Measurements from ENCODE around the gene PRAC2. TPM values are rescaled to one million over a fixed set of nuclear protein-coding genes. Genes with fewer than 3 reads are reported as not detected.

The PRAC2 gene
- total RNA-seq (not detected), polyA plus RNA-seq (not detected)
- long read RNA-seq, donor 1, result 0 reads
- long read RNA-seq, donor 2, result 0 reads
- long read RNA-seq, donor 3, result 0 reads

DNA sequence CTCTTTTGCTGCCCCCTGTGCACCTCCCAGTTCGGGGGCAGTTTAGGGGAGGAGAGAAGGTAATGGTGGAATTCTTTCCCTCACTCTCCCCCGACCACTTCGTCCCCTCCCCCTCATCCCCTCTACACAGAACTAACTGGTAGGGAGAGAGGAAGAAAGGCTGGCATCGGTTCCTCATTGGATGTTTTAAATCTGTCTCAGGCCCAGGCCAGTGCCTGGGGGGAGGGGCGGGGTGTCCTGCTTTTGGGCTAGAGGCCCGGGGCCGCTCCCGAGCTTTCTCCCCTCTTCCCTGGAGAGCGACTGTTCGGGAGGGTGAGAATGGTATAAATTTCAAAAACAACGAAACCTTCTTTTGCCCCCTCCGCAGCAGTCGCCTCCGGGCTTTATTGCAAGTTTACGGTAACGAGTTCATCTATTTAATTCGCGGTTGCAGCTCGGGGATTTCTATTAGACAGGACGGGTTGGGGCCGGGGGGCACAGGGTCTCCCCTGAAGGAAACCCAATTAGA, at the start of gene PRAC2:
PRAC2 (plus strand) TSS at position 271 of the 508 bp plus-strand sequence. CDS start 1,226 bp downstream, outside the sequence.
- WGBS, 3 donors, result 3 to 6% (median 4%) methylated on average over 21 of the region's 21 CpGs
- no peak within 1 kb of the TSS for H3K27ac ChIP-seq
- H3K36me3 ChIP-seq, result no peaks in the 10 kb centered on the region
- no peak for TF ChIP-seq POLR2A (IDR thresholded peaks at IDR 0.05)
- TF ChIP-seq EP300 (IDR thresholded peaks at IDR 0.05), result no peak
- TF ChIP-seq, protein P1, sequence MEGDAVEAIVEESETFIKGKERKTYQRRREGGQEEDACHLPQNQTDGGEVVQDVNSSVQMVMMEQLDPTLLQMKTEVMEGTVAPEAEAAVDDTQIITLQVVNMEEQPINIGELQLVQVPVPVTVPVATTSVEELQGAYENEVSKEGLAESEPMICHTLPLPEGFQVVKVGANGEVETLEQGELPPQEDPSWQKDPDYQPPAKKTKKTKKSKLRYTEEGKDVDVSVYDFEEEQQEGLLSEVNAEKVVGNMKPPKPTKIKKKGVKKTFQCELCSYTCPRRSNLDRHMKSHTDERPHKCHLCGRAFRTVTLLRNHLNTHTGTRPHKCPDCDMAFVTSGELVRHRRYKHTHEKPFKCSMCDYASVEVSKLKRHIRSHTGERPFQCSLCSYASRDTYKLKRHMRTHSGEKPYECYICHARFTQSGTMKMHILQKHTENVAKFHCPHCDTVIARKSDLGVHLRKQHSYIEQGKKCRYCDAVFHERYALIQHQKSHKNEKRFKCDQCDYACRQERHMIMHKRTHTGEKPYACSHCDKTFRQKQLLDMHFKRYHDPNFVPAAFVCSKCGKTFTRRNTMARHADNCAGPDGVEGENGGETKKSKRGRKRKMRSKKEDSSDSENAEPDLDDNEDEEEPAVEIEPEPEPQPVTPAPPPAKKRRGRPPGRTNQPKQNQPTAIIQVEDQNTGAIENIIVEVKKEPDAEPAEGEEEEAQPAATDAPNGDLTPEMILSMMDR (IDR thresholded peaks at IDR 0.05), result no peak
- intact Hi-C loops (cut with DNase I), result loop anchor here in 2 of 4 donors (5.0 to 10.0 kb wide), 3 partner anchors 72 to 694 kb away; no protein-coding TSS in a partner anchor
- no peaks in the 10 kb centered on the region for H3K27me3 ChIP-seq
- no peak within 1 kb of the TSS for H3K4me3 ChIP-seq
- H3K4me1 ChIP-seq (ENCODE audit: insufficient read depth), result no peaks in the 10 kb centered on the region
- no peak for DNase-seq
- peaks cover 0 to 4% of the 10 kb centered on the region in 2 donors for H3K9me3 ChIP-seq

DNA sequence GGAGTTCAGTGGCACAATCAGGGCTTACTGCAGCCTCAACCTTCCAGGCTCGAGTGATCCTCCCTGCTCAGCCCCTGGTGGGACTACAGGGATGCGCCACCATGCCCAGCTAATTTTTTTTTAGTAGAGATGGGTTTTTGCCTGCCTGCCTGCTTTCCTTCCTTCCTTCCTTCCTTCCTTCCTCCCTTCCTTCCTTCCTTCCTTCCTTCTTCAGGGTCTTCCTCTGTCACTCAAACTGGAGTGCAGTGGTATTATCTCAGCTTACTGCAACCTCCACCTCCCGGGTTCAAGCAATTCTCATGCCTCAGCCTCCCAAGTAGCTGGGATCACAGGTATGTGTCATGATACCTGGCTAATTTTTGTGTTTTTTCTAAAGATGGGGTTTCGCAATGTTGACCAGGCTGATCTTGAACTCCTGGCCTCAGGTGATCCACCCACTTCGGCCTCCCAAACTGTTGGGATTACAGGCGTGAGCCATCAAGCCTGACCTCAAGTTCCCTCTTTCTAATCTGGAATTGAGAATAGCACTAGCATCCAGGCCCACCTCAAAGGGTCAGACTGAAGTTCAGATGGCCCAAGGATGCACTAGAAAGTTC, 45.9 kb upstream of the PRAC2 start:
- peaks cover 4% of the 10 kb centered on the region for H3K4me1 ChIP-seq (ENCODE audit: insufficient read depth)
- no peak for DNase-seq
- intact Hi-C loops (cut with DNase I), result loop anchor here in 1 of 4 donors (5.0 kb wide), 1 partner anchor 205 kb away; no protein-coding TSS in a partner anchor
- H3K27ac ChIP-seq, result no peak overlapping the region
- no peaks in the 10 kb centered on the region for H3K27me3 ChIP-seq
- 65 to 80% (median 67%) methylated on average over 6 of the region's 6 CpGs for WGBS, 3 donors
- TF ChIP-seq POLR2A (IDR thresholded peaks at IDR 0.05), result no peak
- TF ChIP-seq, protein P1 (IDR thresholded peaks at IDR 0.05), result no peak
- no peaks in the 10 kb centered on the region for H3K9me3 ChIP-seq
- no peak overlapping the region for H3K4me3 ChIP-seq
- H3K36me3 ChIP-seq, result no peaks in the 10 kb centered on the region

DNA sequence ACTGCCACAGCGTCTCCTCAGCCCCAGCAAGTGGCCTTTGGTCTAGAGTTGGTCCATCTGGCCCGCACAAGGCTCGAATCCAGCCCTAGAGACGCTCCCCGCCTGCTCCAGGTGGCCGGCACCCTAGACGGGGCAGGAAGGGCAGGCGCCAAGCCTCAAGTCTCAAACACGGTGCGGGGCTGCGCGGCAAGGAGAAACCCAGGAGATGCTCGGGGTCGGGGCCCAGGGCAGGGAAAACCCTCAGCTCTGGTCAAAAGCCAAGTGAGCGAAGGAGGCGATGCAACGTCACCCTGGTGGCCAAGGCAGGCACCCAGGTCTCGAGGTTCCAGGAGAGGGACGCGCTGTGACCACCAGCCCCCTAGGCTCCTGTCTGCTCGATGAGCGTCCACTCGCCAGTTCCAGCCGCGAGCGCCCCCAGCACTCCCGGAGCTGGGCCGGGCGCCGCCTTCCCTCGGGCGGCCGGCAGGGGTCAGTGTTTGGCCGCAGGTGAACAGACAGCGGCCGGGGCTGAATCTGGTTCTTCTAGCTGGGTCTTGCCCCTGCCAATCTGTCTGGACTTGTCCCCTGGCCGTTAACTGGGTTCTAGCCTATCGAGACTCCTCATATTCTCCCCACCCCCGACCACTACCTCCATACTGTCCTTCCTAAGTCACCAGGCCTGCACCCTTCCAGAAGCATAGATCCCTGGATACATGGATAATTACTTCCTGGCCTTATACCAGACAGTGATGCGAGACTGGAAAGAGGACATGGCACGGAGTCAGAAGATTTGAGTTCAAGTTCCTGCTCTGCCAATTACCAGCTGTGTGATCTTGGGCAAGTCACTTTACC, 44.6 kb upstream of the PRAC2 start:
- peaks cover 4% of the 10 kb centered on the region for H3K4me1 ChIP-seq (ENCODE audit: insufficient read depth)
- 5 to 7% (median 7%) methylated on average over 41 of the region's 41 CpGs for WGBS, 3 donors
- intact Hi-C loops (cut with DNase I), result loop anchor here in 1 of 4 donors (5.0 kb wide), 1 partner anchor 204 kb away; no protein-coding TSS in a partner anchor
- no peaks in the 10 kb centered on the region for H3K27me3 ChIP-seq
- no peaks in the 10 kb centered on the region for H3K9me3 ChIP-seq
- H3K4me3 ChIP-seq, result no peak overlapping the region
- TF ChIP-seq, protein P1 (IDR thresholded peaks at IDR 0.05), result peak; percentile 7 to 39 (median 23)
- no peak for TF ChIP-seq EP300 (IDR thresholded peaks at IDR 0.05)
- H3K27ac ChIP-seq, result no peak overlapping the region
- H3K36me3 ChIP-seq, result no peaks in the 10 kb centered on the region
- DNase-seq, result peak; percentile 12 to 59 (median 22)

DNA sequence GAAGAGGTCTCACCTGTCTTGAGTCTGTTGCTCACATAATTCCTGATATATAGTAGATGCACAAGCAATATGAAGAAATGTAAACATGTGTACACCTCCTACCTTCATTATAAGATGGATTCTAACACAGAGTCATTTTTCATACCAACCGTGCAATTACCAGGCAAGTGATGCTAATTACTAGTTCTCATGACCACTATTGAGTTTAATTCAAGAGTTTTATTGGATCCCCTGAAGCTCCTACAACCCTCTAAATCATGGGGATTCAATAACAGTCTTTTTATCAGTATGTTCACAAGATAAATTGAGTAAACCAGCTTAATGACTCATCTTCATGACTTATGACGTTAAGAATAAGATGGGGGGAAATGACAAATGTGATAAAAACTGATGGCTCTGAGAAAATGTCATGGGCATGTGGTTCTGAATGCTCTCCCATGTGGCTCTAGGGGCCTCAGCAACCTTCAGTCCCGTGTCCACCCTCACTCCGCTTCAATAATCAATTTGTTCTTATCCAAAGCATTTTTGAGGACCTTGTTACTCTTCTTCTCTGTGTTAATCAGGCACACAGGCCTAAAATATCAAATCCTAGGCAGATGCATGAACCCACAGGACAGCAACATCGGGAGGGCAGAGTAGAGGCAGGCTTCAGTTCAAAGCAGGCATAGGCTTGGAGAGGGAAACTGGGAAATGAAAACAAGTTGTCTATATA, 43.4 kb upstream of the PRAC2 start:
- H3K27me3 ChIP-seq, result no peaks in the 10 kb centered on the region
- no peaks in the 10 kb centered on the region for H3K36me3 ChIP-seq
- H3K27ac ChIP-seq, result no peak overlapping the region
- DNase-seq, result no peak
- peaks cover 4% of the 10 kb centered on the region for H3K4me1 ChIP-seq (ENCODE audit: insufficient read depth)
- 66 to 74% (median 66%) methylated on average over 5 of the region's 5 CpGs for WGBS, 3 donors
- TF ChIP-seq POLR2A (IDR thresholded peaks at IDR 0.05), result no peak
- no peak for TF ChIP-seq EP300 (IDR thresholded peaks at IDR 0.05)
- TF ChIP-seq, protein P1 (IDR thresholded peaks at IDR 0.05), result no peak
- intact Hi-C loops (cut with DNase I), result loop anchor here in 1 of 4 donors (5.0 kb wide), 1 partner anchor 203 kb away; no protein-coding TSS in a partner anchor
- no peak overlapping the region for H3K4me3 ChIP-seq
- H3K9me3 ChIP-seq, result no peaks in the 10 kb centered on the region

Measured in ovary (tissue), 10 donors.